Endothelial cell of umbilical vein (primary cell): ENCODE data around the gene TTC24. TPM values are rescaled to one million over a fixed set of nuclear protein-coding genes. Genes with fewer than 3 reads are reported as not detected.

Experiments used
- BruUV-seq: library from RNA; stranded (reverse); fragments of 400-500 nt; replicated peaks from 2 replicates; lab custom pipeline; 2021; lab: Mats Ljungman, UMichigan
- CTCF ChIA-PET: fragments of 300-600, 350-600 bp; sonication (Branson Sonifier 250); formaldehyde crosslinking; loops from one replicate; lab custom pipeline; 2021; ENCODE audit warnings: antibody characterized with exemption, inconsistent platforms; lab: Charles Lee
- POLR2A ChIA-PET: fragments of 300-600, 350-600 bp; sonication (Branson Sonifier 250); formaldehyde crosslinking; loops from one replicate; lab custom pipeline; 2021; ENCODE audit warnings: antibody characterized with exemption, inconsistent platforms; lab: Charles Lee
- DNase-seq: peaks from one replicate; pipeline ENCODE4 v3.0.0-alpha.2; 2011; ENCODE audit warnings: low read depth, low spot score
- FAIRE-seq: peaks from 2 replicates; lab custom pipeline; 2011; peaks lifted over from hg19 to GRCh38; lab: Jason Lieb, UNC
- H2AFZ ChIP-seq: 2 replicates; pipeline ENCODE4 v1.6.0; 2012; ENCODE audit warnings: low read depth, low read length, control low read depth, inconsistent platforms
- H3K27ac ChIP-seq: 2 replicates; pipeline ENCODE4 v1.5.1; 2011; ENCODE audit warnings: low read depth, mild to moderate bottlenecking, control low read depth, low read length, moderate library complexity; ENCODE audit not compliant: insufficient read depth
- H3K27me3 ChIP-seq, 2 experiments: 2 replicates each; pipeline versions ENCODE4 v1.6.0 to v1.6.1; 2011; ENCODE audit warnings: low read length in 2 of 2, mixed read lengths in 1 of 2; ENCODE audit not compliant: control insufficient read depth in 2 of 2, insufficient read depth in 2 of 2
- H3K36me3 ChIP-seq, 2 experiments: 2 replicates in 1 of 2; 3 replicates in 1 of 2; pipeline ENCODE4 v1.5.1; 2011; ENCODE audit warnings: low read length in 2 of 2, mild to moderate bottlenecking in 1 of 2, moderate library complexity in 1 of 2; ENCODE audit not compliant: control insufficient read depth in 2 of 2, insufficient read depth in 2 of 2; ENCODE audit errors: extremely low read depth in 1 of 2
- H3K4me1 ChIP-seq: 3 replicates; pipeline ENCODE4 v1.5.1; 2011; ENCODE audit warnings: mild to moderate bottlenecking, low read length; ENCODE audit not compliant: control insufficient read depth, insufficient read depth; ENCODE audit errors: extremely low read depth
- H3K4me2 ChIP-seq: 2 replicates; pipeline ENCODE4 v1.6.1; 2011; ENCODE audit warnings: low read length, control low read depth, mixed read lengths; ENCODE audit not compliant: insufficient read depth
- H3K4me3 ChIP-seq, 3 experiments: fragments of 200-600 bp in 1 of 3; sonication (generic), shearing (Covaris generic) in 1 of 3; replicated peaks in 1 of 3; 2 replicates each; pipeline ENCODE4 v1.5.1; 2011 to 2016; ENCODE audit warnings: control low read depth in 3 of 3, low read length in 3 of 3, mild to moderate bottlenecking in 2 of 3, inconsistent platforms in 1 of 3, low read depth in 1 of 3, moderate library complexity in 1 of 3; ENCODE audit not compliant: insufficient read depth in 1 of 3
- H3K79me2 ChIP-seq: 2 replicates; pipeline ENCODE4 v1.6.0; 2012; ENCODE audit warnings: low read length, inconsistent platforms; ENCODE audit not compliant: control insufficient read depth, insufficient read depth
- H3K9ac ChIP-seq: replicated peaks from 2 replicates; pipeline ENCODE3; 2011; ENCODE audit warnings: low read length, control low read depth; ENCODE audit not compliant: insufficient read depth; ENCODE audit errors: extremely low read depth
- H3K9me1 ChIP-seq: replicated peaks from 3 replicates; pipeline ENCODE4 v1.6.0; 2011; ENCODE audit warnings: mild to moderate bottlenecking, low read length; ENCODE audit not compliant: control insufficient read depth, insufficient read depth; ENCODE audit errors: extremely low read depth
- H3K9me3 ChIP-seq: replicated peaks from 2 replicates; pipeline ENCODE4 v1.5.1; 2012; ENCODE audit warnings: low read length, inconsistent platforms; ENCODE audit not compliant: control insufficient read depth, insufficient read depth
- H4K20me1 ChIP-seq: replicated peaks from 2 replicates; pipeline ENCODE3; 2011; ENCODE audit warnings: mild to moderate bottlenecking, low read length; ENCODE audit not compliant: control insufficient read depth, insufficient read depth; ENCODE audit errors: extremely low read depth
- EZH2 ChIP-seq: IDR thresholded peaks from 2 replicates; pipeline ENCODE4 v1.6.1; 2012; ENCODE audit warnings: borderline replicate concordance, low read depth, mild to moderate bottlenecking, moderate library complexity, low read length, inconsistent platforms; ENCODE audit not compliant: severe bottlenecking
- FOS ChIP-seq: IDR thresholded peaks from 2 replicates; pipeline ENCODE4 v1.6.1; 2011; ENCODE audit warnings: mild to moderate bottlenecking, low read length, moderate library complexity, borderline replicate concordance; ENCODE audit not compliant: insufficient read depth
- GATA2 ChIP-seq: IDR thresholded peaks from 2 replicates; pipeline ENCODE4 v1.7.0; 2011; ENCODE audit warnings: low read depth, mild to moderate bottlenecking, moderate library complexity, mixed read lengths, low read length; ENCODE audit not compliant: insufficient read length, insufficient read depth
- JUN ChIP-seq: IDR thresholded peaks from 2 replicates; pipeline ENCODE4 v1.6.1; 2011; ENCODE audit warnings: borderline replicate concordance, low read depth; ENCODE audit not compliant: insufficient read length, insufficient read depth
- MYC ChIP-seq: IDR thresholded peaks from one replicate; pipeline ENCODE4 v1.6.1; 2011; ENCODE audit warnings: mild to moderate bottlenecking, low read depth, low read length
- POLR2A ChIP-seq: IDR thresholded peaks from 2 replicates; pipeline ENCODE4 v1.6.1; 2012; ENCODE audit warnings: low read depth, mild to moderate bottlenecking, control low read depth, low read length
- POLR2AphosphoS5 ChIP-seq: IDR thresholded peaks from 2 replicates; pipeline ENCODE4 v1.6.1; 2012; ENCODE audit warnings: low read depth, mild to moderate bottlenecking, control low read depth, low read length, moderate library complexity; ENCODE audit not compliant: insufficient read depth
- dilution Hi-C: fragments of 300-500 bp; cut with MboI; formaldehyde crosslinking; loops from one replicate; pipeline ENCODE4 v1.15.0; 2019; ENCODE audit warnings: low sequenced_read_pairs; ENCODE audit not compliant: extremely low pct_ligation_motif_present
- intact Hi-C: fragments of 100-400 bp; cut with micrococcal nuclease; formaldehyde crosslinking; loops from one replicate; pipeline ENCODE4 v1.10.0; 2022
- polyA plus RNA-seq, 4 experiments: library from polyadenylated mRNA; depleted of rRNA in 3 of 4; stranded (reverse) in 3 of 4; unstranded in 1 of 4; fragments of >200 nt; gene quantifications; 2 replicates each; pipeline versions ENCODE4 v1.2.1 to v1.2.3, GENCODE V29; 2011 to 2012; ENCODE audit warnings: missing spikeins in 1 of 4
- total RNA-seq: library from RNA; stranded (reverse); gene quantifications from 2 replicates; pipeline ENCODE4 v1.2.3, GENCODE V29; 2021

TTC24 gene
- total and polyA plus RNA-seq, 2 donors (not counting 3 experiments of a cell fraction or from before 2014, with no cell fraction given): not detected

- POLR2A ChIA-PET: no interaction called here
Observed at GRCh38 chr1:156596426-156596825, 16.9 kb downstream of the TTC24 start.

GRCh38 chr1:156598125-156598524 is 18.6 kb downstream of the TTC24 start:
- BruUV-seq: no TSS peak
- ChIA-PET CTCF (interaction anchor here (1.0 to 1.3 kb wide), 2 partner anchors 11 to 117 kb away, joined by 3 read pairs; no protein-coding TSS in a partner anchor), POLR2A (no interaction called here)
- no peak overlapping the region for H3K4me2 ChIP-seq
- H3K4me1 ChIP-seq: peaks cover 11% of the 10 kb centered on the region
- FAIRE-seq: no peak
- TF ChIP-seq JUN: no peak
- TF ChIP-seq EZH2: no peak
- peak; percentile 42 for TF ChIP-seq POLR2A
- no peak for TF ChIP-seq FOS
- no peak for TF ChIP-seq POLR2AphosphoS5
- dilution Hi-C loops (no loop called here), intact Hi-C loops (no loop called here)
- H3K9me3 ChIP-seq: no peaks in the 10 kb centered on the region
- peaks cover 19% of the 10 kb centered on the region for H3K79me2 ChIP-seq
- H3K9me1 ChIP-seq: no peaks in the 10 kb centered on the region
- H4K20me1 ChIP-seq: no peaks in the 10 kb centered on the region
- no peak overlapping the region for H3K27ac ChIP-seq
- peaks cover 0 to 34% of the 10 kb centered on the region in 2 experiments for H3K36me3 ChIP-seq
- no peak overlapping the region for H2AFZ ChIP-seq
- H3K9ac ChIP-seq: no peak overlapping the region
- DNase-seq: no peak
- no peaks in the 10 kb centered on the region for H3K27me3 ChIP-seq
- no peak overlapping the region for H3K4me3 ChIP-seq

More at GRCh38 chr1:156596426-156596825, 16.9 kb downstream of the TTC24 start:
- Histone ChIP-seq H3K27ac (no peak overlapping the region), H2AFZ (no peak overlapping the region), H3K9me3 (no peaks in the 10 kb centered on the region), H3K79me2 (peaks cover 24% of the 10 kb centered on the region), H3K27me3 (no peaks in the 10 kb centered on the region), H4K20me1 (no peaks in the 10 kb centered on the region), H3K36me3 (peaks cover 0 to 34% of the 10 kb centered on the region in 2 experiments), H3K4me1 (peaks cover 19% of the 10 kb centered on the region), H3K4me3 (no peak overlapping the region), H3K9me1 (no peaks in the 10 kb centered on the region), H3K4me2 (no peak overlapping the region), H3K9ac (no peak overlapping the region)
- CTCF ChIA-PET: interaction anchor here (0.5 to 1.3 kb wide), 3 partner anchors 9 to 150 kb away, joined by 3 to 4 read pairs (median 3); no protein-coding TSS in a partner anchor
- TF ChIP-seq MYC (no peak), JUN (no peak), POLR2AphosphoS5 (no peak), FOS (no peak), EZH2 (no peak), POLR2A (no peak), GATA2 (no peak)
- intact Hi-C loops (no loop called here), dilution Hi-C loops (no loop called here)
- no peak for DNase-seq
- FAIRE-seq: no peak
- no TSS peak for BruUV-seq
